ENCODE results near the gene ZFAND3.
A peak's percentile ranks its signal among the peaks of the same experiment; 100 is the strongest.
"Not testable (repeated sequence)": the region's sequence is repeated elsewhere in the genome, so short reads cannot be mapped to it uniquely, and the experiment has no call there.

Gene ZFAND3

DNA sequence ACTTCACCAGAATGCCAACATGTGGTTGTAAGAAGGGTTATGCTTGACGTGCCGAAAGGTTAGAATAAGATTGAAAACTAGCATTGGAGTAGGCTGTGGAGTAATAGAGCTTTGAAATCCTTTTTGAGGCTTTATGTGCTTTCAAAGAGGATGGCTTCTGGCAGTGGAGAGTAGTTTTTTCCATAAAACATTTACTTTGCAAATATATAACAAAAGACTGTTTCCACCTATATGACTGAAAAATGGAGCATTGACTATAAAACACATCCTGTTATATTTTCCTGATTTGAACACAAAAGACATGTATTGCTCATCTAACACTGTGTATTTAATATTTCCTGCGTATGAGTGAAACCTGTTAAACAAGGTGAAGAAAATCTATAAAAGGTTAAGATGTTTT lies 38.8 kb downstream of the ZFAND3 start:
- no peak for DNase-seq
- intact Hi-C loops (cut with DNase I): loop anchor here (5.0 kb wide), 1 partner anchor 36 kb away; no protein-coding TSS in a partner anchor

DNA sequence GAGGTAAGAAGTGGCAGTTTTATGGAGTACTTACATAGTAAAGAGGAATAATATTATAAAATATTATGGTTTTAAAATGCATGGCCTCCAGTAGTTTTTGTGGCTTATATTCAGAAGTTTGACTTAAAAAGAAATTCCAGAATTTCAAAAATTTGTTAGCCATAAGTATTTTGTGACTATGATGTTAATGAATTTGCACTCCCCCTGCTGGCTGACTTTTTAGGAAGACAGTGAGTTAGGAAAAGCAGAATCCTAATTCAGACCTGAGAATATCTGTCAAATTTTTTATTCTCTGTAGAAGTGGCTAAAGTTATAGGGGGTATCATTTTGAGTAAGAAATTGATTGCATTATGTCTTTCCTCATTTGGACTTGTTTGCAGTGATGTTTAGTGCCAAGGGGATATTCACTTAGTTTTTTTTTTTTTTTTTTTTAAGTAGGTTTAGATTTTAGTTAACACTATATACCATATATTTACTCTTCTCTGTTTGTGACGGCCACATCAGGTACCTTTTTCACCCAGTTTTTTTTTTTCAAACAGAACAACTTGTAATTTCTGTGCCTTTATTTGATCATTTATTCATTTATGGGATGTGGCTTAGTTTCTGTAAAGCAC lies 40.8 kb downstream of the ZFAND3 start:
- intact Hi-C loops (cut with DNase I): no loop called here
- peak in 2 of 10 donors; percentile 8 to 24 for DNase-seq

DNA sequence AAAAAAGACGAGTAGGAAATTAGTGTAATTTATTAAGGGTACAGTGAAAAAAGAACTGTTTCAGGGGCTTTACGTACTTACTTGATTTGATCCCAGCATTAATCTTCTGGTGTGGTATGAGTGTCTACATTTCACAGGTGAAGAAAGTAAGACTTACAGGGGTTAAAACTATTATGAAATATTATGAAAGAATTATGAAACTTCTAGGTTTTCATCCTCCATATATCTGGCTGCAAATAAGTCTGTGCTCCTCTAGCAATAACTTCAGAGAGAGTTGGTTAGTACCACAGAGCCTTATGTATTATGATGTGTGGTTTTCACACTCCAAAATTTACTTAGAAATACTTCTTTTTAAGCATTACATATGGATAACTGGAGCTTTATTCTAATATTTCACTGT lies 41.9 kb downstream of the ZFAND3 start:
- DNase-seq: no peak
- intact Hi-C loops (cut with DNase I): no loop called here

DNA sequence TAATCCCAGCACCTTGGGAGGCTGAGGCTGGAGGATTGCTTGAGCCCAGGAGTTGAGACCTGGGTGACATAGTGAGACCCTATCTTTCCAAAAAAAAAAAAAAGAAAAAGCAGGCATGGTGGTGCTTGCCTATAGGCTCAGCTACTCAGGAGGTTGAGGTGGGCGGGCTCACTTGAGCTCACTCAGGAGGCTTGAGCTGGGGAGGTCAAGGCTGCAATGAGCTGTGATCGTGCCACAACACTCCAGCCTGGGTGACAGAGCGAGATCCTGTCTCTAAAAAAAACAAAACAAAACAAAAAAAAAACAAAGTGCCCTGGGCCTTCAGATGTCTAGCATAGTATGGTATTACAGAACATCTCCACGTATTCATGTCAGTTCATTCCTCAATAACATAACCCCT lies 42.9 kb downstream of the ZFAND3 start:
- DNase-seq: no peak
- intact Hi-C loops (cut with DNase I): no loop called here

DNA sequence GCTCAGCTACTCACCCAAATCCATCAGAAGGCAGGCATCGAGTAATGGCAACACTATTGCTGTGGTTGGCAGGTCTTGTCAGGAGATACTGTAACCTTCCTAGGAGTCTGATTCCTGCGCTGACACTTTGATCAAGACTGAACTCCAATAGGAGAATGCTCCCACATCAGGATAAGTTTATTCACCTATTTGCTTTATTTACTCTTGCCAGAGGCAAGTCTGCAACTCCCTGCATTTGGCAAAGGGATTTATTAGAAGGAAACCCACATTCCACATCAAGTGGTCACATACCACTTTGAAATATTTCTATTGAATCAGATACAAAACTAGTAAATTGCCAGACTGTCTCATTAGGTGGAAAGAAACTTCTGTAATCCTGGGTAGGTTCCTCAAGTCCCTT lies 43.5 kb downstream of the ZFAND3 start:
- intact Hi-C loops (cut with DNase I): no loop called here
- DNase-seq: no peak

DNA sequence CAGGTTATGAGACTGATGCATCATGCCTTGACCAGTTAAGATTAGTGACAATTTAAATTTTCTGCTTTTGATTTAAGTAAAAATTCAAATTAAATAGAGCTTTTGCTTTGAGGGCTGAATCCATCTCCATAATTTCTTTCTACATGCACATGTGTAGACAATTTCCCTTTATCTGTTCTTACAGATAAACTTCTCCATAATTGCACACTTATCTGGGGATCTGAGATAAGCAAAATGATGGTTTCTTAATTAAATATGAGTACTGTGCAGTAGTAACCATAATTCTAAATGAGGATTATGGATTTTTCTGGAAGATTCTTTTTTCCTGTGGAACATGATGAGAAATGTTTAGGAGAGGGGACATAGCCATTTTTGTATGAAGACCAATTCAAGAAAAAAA lies 44.7 kb downstream of the ZFAND3 start:
- DNase-seq: no peak
- intact Hi-C loops (cut with DNase I): no loop called here

DNA sequence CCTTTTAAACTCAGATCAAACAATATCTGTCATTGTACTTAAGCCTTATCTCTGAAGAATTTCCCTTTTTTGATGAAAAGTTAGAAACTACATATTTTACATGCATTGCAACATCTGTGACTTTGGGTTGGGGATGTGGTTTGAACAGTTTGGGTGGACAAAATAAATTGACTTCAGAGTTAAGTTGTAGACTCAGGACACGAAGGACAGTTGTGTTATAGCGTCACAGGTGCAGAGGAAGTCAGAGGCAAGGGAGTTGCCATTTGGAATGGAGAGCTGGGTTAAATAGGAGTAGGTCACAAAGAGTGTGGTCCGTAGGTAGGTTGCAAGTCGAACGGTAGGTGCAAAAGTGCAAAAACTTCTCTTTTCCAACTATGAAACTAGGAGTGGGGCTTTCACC lies 46.0 kb downstream of the ZFAND3 start:
- intact Hi-C loops (cut with DNase I): no loop called here
- DNase-seq: no peak

DNA sequence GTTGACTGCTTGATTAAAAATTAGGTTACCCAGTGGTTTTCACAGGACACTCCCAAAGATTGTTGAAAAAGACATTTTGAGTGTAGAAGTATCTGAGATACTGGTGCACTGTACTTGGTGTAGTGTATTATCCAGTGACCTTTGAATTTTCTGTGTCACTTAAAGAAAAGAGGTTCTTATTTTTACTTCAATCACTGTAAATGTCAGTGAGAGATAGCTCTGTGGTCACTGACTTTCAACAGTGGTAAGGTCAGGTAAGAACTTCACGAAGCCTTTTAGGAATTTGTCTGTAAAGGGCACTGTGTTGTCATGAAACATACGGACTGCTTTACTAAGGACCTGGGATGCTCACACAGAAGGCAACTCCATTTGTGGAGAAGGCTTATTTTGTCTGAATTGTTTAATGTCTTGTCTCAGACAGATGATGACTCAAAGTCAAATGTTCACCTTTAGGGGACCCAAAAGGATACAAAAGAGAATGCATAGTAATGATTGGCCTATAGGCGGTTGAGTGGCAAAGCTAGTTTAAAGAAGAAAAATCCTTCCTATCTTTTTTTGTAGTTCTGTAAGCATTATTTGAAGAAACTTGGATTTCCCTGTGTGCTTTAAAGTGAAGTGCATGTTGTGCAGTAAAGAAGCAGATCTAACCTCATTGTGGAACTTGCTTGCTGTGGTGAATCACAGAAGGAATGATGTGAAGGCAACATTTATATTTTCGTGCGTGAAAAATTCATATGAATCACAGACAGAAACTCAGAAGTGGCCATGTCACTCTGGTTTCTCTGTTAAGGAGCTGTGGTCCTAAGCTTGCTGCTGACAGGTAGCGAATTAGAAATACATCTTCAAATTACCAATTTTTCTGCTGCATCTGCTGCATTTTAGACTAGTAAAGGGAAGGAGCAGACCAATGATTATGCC lies 47.3 kb downstream of the ZFAND3 start:
- intact Hi-C loops (cut with DNase I): no loop called here
- no peak for DNase-seq

DNA sequence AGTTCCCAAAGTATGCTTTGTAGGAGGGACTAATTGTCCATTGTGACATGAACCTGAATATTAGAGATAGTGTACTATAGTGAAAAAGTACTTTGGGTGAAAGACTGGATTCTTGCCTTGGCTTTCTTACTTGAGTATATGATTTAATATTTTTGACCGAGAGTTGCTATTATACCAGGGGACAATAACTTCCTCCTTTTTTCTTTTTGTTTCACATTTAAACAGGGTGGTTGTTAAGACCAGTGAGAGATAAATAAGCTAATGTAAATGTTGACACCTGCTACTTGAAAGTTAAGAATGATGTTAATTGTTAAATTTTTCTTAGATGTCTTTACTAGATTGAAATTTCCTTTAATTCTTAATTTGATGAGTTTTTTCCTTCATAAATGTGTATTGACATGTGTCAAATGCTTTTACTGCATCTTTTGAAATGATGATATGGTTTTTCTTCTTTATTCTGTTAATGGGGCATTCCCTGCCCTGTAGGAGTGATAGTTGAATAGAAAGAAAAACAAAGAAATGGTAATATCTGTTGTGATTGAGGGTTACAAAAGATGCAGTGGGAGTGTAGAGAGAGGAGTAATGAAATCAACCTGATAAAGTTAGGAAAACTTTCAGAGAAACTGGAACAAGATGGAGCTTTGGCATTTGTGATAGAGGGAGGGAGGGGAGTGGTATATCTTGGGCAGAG lies 48.4 kb downstream of the ZFAND3 start:
- intact Hi-C loops (cut with DNase I): no loop called here
- DNase-seq: no peak

DNA sequence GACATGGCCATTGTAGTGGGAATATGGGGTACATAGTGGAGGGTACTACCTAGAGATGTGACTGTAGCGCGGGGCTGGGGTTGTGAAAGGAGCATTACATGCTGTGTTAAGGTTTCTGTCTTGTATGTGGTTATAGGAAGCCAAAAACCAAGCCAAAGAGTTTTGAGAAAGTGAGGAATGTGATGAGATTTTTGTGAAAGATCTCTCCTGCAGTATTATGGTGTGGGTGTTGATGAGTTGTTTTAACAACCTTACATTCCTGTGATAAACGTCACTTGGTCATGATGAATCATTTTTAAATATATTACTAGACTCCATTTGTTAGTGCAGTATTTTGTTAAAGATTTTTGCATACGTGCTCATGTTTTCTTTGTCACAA lies 48.9 kb downstream of the ZFAND3 start:
- no peak for DNase-seq
- intact Hi-C loops (cut with DNase I): no loop called here

DNA sequence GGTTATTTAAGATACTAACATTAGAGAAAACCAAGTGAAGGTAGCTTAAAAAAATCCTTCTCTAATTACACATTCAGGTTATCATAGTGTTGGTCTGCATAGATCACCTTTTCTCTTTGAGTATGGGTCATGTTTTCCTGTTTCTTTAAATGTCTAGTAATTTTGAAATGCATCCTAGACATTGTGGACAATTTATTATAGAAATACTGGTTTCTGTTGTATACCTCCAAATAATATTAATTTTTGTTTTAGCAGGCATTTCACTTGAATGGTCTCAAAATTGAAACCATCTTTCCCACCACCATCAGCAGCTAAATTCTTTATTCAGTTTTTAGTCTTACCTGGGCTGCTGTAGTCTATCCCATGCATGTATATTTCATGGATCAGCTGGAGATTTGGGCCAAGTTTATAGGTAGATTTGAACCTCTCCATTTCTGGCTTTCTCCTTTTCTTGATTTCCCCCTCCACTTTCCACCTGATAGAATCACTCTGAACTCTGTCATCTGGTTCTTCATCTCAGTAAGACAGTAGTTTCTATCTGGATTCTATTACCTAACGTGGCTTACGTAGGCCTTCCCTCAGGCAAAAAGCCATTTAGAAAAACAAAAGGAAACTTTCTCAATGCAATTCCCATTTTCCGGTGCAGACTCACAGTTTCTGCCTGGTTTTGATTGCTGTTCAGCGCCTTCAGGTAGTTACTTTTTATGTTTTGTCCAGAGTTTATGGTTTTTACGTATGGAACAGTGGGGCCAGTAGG lies 52.3 kb downstream of the ZFAND3 start:
- DNase-seq: no peak
- intact Hi-C loops (cut with DNase I): no loop called here

DNA sequence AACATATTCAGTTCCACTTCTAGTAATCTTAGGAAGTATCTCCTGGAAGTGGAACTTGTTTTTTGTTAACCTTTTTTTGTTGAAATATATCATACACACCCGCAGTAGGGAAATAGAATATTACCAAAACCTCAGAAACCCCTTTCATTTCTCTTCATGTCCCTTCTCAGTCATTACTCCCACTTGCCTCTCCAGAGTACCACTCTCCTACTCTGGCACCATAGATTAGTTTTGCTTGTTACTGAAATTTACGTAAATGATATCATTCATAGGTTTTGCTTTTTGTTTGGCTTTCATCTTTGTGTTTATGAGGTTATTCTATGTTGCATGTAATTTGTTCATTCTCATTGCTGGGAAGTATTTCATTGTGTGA lies 52.8 kb downstream of the ZFAND3 start:
- intact Hi-C loops (cut with DNase I): no loop called here
- DNase-seq: no peak

DNA sequence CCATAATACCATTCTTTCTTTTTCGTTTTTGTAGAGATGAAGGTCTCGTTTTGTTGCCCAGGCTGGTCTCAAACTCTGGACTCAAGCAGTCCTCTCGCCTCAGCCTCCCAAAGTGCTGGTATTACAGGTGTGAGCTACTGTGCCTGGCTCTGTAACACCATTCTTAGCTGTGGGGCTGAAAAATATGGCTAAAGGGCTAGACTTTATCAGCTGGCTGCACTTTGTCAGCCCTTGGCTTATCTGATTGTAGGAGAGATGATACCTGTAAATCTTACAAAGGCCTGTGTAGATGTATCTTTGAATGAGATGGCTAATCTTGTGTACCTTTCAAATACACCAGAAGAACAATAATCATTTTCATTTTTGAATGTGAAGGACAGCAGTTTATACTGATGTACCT lies 55.2 kb downstream of the ZFAND3 start:
- intact Hi-C loops (cut with DNase I): no loop called here
- no peak for DNase-seq

DNA sequence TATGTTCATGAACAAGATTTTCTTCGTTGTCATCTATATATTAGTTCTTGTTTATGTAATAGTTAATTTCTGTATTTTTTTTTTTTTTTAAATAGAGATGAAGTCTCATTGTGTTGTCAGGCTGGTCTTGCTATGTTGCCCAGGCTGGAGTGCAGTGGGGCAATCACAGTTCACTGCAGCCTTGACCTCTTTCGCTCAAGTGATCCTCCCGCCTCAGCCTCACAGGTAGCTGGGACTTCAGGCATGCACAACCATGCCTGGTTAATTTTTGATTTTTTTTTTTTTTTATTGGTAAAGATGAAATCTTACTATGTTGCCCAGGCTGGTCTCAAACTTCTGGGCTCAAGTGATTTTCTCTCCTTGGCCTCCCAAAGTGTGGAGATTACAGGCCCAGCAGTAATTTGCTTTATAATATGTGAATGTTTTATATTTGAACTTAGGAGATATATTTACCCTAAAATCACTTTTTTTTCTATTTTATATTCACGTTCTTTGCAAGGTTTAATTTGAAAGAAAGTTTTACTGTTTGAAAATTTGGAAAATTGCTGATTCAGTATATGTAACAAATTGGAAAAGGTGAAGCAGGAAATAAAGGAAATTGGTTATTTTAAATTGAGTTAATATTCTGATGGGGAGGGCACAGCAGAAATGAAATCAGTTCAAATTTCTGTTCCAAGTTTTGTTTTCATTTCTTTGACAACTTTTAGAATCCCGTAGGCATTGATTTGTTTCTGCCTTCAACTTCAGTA lies 56.2 kb downstream of the ZFAND3 start:
- DNase-seq: no peak
- intact Hi-C loops (cut with DNase I): no loop called here

DNA sequence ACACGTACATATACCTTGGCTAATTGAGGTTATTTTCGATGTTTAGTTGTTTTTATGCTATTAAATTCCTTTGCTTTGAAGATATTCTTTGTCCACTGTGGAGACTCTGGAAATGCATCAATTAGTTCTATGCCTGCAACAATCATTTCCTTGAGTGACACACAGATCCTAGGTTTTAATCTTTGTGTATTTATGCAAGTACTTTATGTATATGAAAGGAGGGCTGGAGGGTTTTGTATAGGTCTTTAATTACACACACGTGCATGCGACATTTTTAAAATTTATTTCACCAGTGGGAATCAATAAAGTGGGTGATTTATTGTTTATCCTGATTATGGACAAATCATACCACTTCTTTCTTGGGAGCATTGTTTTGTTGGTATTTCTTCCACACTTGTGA lies 57.3 kb downstream of the ZFAND3 start:
- no peak for DNase-seq
- intact Hi-C loops (cut with DNase I): no loop called here

DNA sequence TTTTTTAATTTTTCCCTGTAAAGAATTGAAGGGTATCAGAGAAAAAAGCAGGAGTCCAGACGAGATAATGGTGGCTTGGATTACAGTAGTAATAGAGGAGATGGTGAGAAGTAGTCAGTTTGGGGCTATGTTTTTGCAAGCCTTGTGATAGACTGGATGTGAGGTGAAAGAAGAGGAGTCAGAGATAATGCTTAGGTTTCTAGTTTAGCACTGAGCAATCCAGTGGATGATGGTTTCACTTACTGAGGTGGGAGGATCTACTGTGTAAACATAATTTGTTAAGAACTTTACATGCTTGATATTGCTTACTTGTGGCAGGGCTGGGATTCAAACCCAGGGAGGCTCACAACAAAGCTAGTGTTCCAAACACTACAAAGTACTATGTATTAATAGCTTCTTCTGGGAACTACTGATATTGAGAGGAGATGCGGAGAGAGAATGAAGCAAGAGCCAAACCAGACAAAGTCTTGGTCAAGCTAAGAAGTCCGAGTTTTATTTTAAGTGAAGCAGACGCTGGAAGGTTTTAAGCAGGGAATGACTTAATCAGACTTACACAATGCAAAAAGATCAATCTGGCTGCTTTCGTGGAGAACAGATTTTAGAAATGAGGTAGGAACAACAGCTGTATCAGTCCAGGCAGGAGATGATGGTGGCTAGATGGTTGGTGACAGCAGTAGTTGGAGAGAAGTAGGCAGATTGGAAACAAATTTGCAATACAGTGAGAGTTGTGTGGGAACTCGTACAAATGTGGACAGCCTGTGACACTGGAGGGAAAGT lies 58.0 kb downstream of the ZFAND3 start:
- intact Hi-C loops (cut with DNase I): no loop called here
- DNase-seq: no peak

DNA sequence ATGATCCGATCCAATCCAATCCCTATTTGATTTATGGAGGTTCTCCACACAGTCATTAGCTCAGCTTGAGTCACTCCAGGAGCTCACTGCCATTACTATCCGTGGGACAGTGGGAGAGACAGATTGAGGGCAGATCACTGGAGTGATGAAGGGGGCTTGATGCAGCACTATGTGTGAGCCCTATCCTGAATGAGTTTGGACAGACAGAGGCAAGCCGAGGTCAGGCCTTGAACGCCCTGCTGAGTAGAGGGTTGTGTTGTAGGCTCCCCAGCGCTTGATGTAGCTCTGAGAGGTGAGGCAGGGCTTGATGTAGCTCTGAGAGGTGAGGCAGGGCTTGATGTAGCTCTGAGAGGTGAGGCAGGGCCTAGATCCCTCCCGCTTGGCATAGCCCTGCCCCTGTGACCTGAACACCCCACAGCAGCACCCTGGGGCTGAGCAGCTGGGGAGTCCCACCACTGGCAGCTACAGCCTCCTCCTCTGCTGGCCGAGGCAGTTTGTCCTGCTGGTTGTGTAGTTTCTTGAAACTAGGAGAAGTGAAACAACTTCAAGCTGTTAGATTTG lies 58.7 kb downstream of the ZFAND3 start:
- intact Hi-C loops (cut with DNase I): no loop called here
- DNase-seq: peak in 1 of 10 donors; percentile 44

DNA sequence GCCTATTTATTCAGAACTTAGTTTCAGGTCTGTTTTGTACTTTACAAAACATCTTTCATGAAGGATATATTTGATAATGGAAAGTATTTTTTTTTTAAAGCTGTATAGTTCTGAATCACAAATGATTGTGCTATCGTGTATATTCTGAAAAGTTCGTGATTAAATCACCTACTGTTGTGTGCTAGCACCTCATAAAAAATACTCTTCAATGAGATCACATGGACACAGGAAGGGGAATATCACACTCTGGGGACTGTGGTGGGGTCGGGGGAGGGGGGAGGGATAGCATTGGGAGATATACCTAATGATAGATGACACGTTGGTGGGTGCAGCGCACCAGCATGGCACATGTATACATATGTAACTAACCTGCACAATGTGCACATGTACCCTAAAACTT lies 61.1 kb downstream of the ZFAND3 start:
- DNase-seq; intact Hi-C loops (cut with DNase I): not testable (repeated sequence)

DNA sequence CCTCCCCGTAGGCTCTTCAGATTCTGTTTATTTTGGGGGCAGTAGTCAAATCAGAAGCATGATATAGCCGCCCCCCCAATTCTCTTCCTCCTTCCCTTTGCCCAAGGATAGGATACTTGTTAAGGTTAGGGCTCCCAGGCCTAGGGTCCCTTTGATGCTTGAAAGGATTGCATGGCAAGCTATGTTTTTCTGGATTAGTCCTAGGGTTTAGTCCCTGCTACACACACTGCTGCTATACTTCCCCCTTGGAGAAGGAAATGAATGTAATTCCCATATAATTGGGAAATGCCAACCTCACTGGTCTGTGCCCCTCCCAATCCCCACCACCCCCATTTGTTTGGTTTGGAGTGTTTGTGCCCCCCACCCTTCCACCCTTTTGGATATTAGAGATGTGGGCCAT lies 62.8 kb downstream of the ZFAND3 start:
- no peak for DNase-seq
- intact Hi-C loops (cut with DNase I): no loop called here
